Choroid plexus epithelial cell (primary cell): ENCODE measurements around the gene FOCAD.

ENCODE experiments used
- DNase-seq: peaks from one replicate; pipeline ENCODE4 v3.0.0-alpha.2; 2010; ENCODE audit warnings: low read depth
- H3K4me3 ChIP-seq: 2 replicates; pipeline ENCODE4 v1.5.1; 2011; ENCODE audit warnings: low read depth, mild to moderate bottlenecking, control low read depth, low read length, moderate library complexity
- CTCF ChIP-seq: conservative IDR thresholded peaks from 2 replicates; pipeline ENCODE4 v1.5.1; 2011; ENCODE audit warnings: low read depth, mild to moderate bottlenecking, control low read depth, inconsistent platforms, low read length, moderate library complexity

FOCAD gene

GRCh38 chr9:20771729-20772128 is 87.7 kb downstream of the FOCAD start:
- H3K4me3 ChIP-seq = no peak overlapping the region
- TF ChIP-seq CTCF = no peak
- no peak for DNase-seq

DNA sequence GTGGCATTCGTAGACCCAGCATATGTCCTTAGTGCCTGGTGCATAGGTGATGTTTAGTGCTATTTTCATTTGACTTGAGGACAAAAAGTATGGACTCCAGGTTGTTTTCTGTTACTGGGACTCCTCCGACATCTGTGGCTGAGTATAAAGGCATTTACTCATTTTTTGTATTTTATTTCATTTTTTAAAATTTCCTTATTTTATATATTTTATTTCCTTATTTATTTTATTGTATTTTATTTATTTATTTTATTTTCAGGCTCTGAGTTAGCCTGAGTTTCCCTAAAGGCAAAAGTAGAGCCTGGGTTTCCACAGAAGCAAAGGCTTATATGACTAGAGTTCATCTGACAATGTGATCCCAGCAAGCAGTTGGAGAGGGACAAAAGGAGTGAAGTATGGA is 91.6 kb downstream of the FOCAD start:
- H3K4me3 ChIP-seq = no peak overlapping the region
- DNase-seq = no peak
- no peak for TF ChIP-seq CTCF

DNA sequence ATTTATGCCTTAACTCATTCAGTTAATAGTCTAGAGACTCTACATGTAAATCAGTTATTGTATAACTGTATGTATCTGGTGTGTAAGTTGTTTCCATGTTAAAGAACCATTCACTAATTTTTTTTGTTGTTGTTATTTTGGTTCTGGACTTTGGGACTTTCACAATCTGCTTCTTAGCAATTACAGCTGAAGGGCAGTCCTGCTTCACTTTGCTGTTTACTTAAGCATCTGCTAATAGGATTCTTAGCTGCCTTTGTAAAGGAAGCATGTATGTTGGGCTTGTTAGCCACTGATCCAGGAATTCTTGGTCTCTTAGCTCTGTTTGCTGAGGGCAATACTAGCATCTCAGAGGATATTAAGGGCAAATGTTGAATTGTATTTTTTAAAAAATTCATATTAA is 97.0 kb downstream of the FOCAD start:
- TF ChIP-seq CTCF = no peak
- no peak overlapping the region for H3K4me3 ChIP-seq
- peak; percentile 10 for DNase-seq

DNA sequence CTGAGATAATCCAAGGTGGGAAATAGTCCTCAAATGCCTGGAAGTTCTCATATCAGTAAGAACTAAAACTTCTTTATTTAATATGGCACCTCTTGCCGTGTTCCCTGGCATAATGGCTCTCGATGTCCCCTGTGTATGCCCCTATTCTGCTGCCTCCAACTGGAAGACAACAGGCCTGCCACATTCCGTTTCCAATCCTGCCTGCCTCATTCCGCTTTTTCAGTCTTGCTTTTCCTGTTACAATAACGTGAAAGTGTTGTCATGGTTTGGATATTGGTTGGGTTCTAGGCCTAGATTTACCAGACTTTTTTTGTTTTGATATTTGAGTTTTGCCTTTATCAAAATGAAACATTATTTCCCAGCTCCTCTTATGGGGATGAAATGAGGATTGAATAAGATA is 98.2 kb downstream of the FOCAD start:
- no peak for TF ChIP-seq CTCF
- no peak overlapping the region for H3K4me3 ChIP-seq
- no peak for DNase-seq

GRCh38 chr9:20783057-20784038 is 99.3 kb downstream of the FOCAD start:
- DNase-seq = no peak
- no peak overlapping the region for H3K4me3 ChIP-seq
- TF ChIP-seq CTCF = no peak

DNA sequence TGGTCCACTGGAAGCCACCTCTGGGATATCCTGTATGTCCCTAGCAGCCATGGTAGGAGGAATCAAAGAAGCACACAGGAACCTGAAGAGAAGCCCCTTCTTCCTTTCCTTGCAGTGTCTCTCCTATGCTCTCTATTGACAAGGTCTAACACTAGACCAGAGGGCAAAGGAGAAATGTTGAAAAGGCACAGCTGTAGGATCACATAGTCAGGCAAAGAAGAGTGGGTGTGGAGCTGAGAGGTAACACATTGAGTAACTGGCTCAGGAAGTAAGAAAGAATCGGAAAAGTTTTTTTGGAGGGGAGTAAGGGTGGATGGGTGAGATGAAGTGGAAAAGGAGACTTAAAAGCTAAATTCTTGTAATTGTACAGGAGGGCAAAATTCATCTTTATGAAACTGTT is 100.1 kb downstream of the FOCAD start:
- no peak for DNase-seq
- TF ChIP-seq CTCF = no peak
- no peak overlapping the region for H3K4me3 ChIP-seq

- TF ChIP-seq CTCF = no peak
- no peak for DNase-seq
Observed at GRCh38 chr9:20786807-20787206, 102.7 kb downstream of the FOCAD start.

More at GRCh38 chr9:20786807-20787206, 102.7 kb downstream of the FOCAD start:
- H3K4me3 ChIP-seq = no peak overlapping the region
